Measurements from ENCODE around the gene BPIFA1. TPM values are rescaled to one million over a fixed set of nuclear protein-coding genes. Genes with fewer than 3 reads are reported as not detected.

Gene BPIFA1
- total and polyA plus RNA-seq, 8 donors, result not detected

DNA sequence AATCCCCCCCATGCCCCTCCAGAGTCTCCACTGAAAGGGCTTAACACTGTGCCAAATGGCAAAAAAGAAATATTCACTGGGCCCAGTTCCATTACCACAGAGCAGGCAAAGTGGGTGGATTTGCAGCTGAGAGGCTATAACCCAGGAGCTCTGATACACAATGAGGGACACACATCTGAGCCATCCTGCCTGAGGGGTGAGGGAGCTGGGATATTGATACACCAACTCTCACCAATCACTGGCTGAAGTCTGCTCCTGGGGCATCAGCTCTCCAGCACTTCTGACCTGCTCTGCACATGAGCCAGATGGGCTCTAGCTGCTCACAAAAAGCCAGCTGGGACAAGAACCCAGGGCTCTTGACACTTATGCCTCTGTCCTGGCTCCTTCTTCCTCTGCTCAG is 52.1 kb downstream of the BPIFA1 start:
- Histone ChIP-seq H3K4me3 (no peak overlapping the region), H3K9me3 (no peaks in the 10 kb centered on the region), H3K27me3 (peaks cover 0 to 2% (median 0%) of the 10 kb centered on the region in 4 donors), H3K4me1 (no peaks in the 10 kb centered on the region), H3K27ac (no peak overlapping the region), H3K36me3 (no peaks in the 10 kb centered on the region)
- intact Hi-C loops (cut with DNase I), result no loop called here
- TF ChIP-seq, protein P1, sequence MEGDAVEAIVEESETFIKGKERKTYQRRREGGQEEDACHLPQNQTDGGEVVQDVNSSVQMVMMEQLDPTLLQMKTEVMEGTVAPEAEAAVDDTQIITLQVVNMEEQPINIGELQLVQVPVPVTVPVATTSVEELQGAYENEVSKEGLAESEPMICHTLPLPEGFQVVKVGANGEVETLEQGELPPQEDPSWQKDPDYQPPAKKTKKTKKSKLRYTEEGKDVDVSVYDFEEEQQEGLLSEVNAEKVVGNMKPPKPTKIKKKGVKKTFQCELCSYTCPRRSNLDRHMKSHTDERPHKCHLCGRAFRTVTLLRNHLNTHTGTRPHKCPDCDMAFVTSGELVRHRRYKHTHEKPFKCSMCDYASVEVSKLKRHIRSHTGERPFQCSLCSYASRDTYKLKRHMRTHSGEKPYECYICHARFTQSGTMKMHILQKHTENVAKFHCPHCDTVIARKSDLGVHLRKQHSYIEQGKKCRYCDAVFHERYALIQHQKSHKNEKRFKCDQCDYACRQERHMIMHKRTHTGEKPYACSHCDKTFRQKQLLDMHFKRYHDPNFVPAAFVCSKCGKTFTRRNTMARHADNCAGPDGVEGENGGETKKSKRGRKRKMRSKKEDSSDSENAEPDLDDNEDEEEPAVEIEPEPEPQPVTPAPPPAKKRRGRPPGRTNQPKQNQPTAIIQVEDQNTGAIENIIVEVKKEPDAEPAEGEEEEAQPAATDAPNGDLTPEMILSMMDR (IDR thresholded peaks at IDR 0.05), result no peak
- FAIRE-seq, result no peak
- ATAC-seq, result no peak
- no peak for DNase-seq

- Histone ChIP-seq H3K36me3 (no peaks in the 10 kb centered on the region), H3K9me3 (no peaks in the 10 kb centered on the region), H3K4me3 (no peak overlapping the region), H3K4me1 (no peaks in the 10 kb centered on the region), H3K27me3 (peaks cover 0 to 2% (median 0%) of the 10 kb centered on the region in 4 donors), H3K27ac (no peak overlapping the region)
- FAIRE-seq, result no peak
- peak in 1 of 6 donors; percentile 71 for DNase-seq
- WGBS, 2 donors, result 82 to 92% methylated on average over 13 of the region's 13 CpGs
- no peak for ATAC-seq
- TF ChIP-seq, protein P1 (IDR thresholded peaks at IDR 0.05), result no peak
- intact Hi-C loops (cut with DNase I), result loop anchor here in 2 of 3 donors (5.0 to 10.0 kb wide), 2 partner anchors 196 to 384 kb away; no protein-coding TSS in a partner anchor
Observed at GRCh38 chr20:33290852-33291251, 55.1 kb downstream of the BPIFA1 start.

DNA sequence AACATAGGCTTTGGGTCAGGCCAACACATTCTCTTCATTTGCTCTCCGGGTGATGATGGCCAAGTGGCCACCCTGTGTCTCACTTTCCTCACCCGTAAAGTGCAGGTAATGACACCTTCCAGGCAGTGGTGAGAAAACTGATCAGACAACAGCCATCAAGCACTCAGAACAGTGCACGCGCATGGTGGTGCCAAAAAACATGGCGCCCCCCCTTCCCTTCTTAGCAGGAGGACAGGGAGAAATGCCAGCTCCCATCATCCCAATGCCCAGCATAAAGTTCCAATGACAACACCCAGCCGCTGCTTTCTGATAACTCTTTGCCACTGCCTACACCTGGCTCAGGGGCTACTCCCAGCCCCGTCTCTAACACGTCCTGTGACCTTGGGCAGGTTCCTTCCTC is 55.6 kb downstream of the BPIFA1 start:
- TF ChIP-seq, protein P1 (IDR thresholded peaks at IDR 0.05), result no peak
- Histone ChIP-seq H3K27me3 (peaks cover 0 to 2% (median 0%) of the 10 kb centered on the region in 4 donors), H3K4me1 (no peaks in the 10 kb centered on the region), H3K36me3 (no peaks in the 10 kb centered on the region), H3K27ac (no peak overlapping the region), H3K9me3 (no peaks in the 10 kb centered on the region), H3K4me3 (no peak overlapping the region)
- FAIRE-seq (no peak), ATAC-seq (peak in 1 of 4 donors; percentile 19), DNase-seq (no peak)
- intact Hi-C loops (cut with DNase I), result loop anchor here in 2 of 3 donors (5.0 to 10.0 kb wide), 2 partner anchors 197 to 384 kb away; no protein-coding TSS in a partner anchor
- 61 to 63% methylated on average over 8 of the region's 8 CpGs for WGBS, 2 donors

GRCh38 chr20:33291830-33292355 is 56.1 kb downstream of the BPIFA1 start:
- Histone ChIP-seq H3K27me3 (peaks cover 0 to 2% (median 0%) of the 10 kb centered on the region in 4 donors), H3K4me1 (no peaks in the 10 kb centered on the region)
- intact Hi-C loops (cut with DNase I), result loop anchor here in 2 of 3 donors (5.0 to 10.0 kb wide), 2 partner anchors 197 to 385 kb away; no protein-coding TSS in a partner anchor

More at GRCh38 chr20:33291830-33292355, 56.1 kb downstream of the BPIFA1 start:
- FAIRE-seq (no peak), DNase-seq (peak; percentile 24 to 88 (median 64)), ATAC-seq (peak in 3 of 4 donors; percentile 76 to 82 (median 79))
- H3K36me3 ChIP-seq, result no peaks in the 10 kb centered on the region
- H3K9me3 ChIP-seq, result no peaks in the 10 kb centered on the region
- WGBS, 2 donors, result 22 to 23% methylated on average over 7 of the region's 7 CpGs
- H3K4me3 ChIP-seq, result no peak overlapping the region
- TF ChIP-seq, protein P1 (IDR thresholded peaks at IDR 0.05), result peak; percentile 81 to 93 (median 90)
- H3K27ac ChIP-seq, result no peak overlapping the region

Other genes with a start within 250 kb of the BPIFA1 start
- not detected for gene SUN5, start 231.6 kb upstream of the BPIFA1 start, total RNA-seq
- gene SUN5, start 231.6 kb upstream of the BPIFA1 start, polyA plus RNA-seq, result not detected
- under 1 TPM in 1 of 6 donors, not detected in 5; 0.16 TPM for gene BPIFB2, start 228.3 kb upstream of the BPIFA1 start, total RNA-seq
- under 1 TPM in 1 of 2 donors, not detected in 1; 0.05 TPM for gene BPIFB2, start 228.3 kb upstream of the BPIFA1 start, polyA plus RNA-seq
- not detected for gene BPIFB6, start 204.3 kb upstream of the BPIFA1 start, total RNA-seq
- gene BPIFB6, start 204.3 kb upstream of the BPIFA1 start, polyA plus RNA-seq, result not detected
- gene BPIFB3, start 182.1 kb upstream of the BPIFA1 start, total RNA-seq, result not detected
- not detected for gene BPIFB3, start 182.1 kb upstream of the BPIFA1 start, polyA plus RNA-seq
- gene BPIFB4, start 156.4 kb upstream of the BPIFA1 start, total RNA-seq, result not detected
- not detected for gene BPIFB4, start 156.4 kb upstream of the BPIFA1 start, polyA plus RNA-seq
- not detected for gene BPIFA2, start 67.8 kb upstream of the BPIFA1 start, total RNA-seq
- gene BPIFA2, start 67.8 kb upstream of the BPIFA1 start, polyA plus RNA-seq, result not detected
- gene BPIFA3, start 18.6 kb upstream of the BPIFA1 start, total RNA-seq, result not detected
- not detected for gene BPIFA3, start 18.6 kb upstream of the BPIFA1 start, polyA plus RNA-seq
- under 1 TPM in 1 of 6 donors, not detected in 5; 0.32 TPM for gene BPIFB1, start 47.2 kb downstream of the BPIFA1 start, total RNA-seq
- under 1 TPM in 1 of 2 donors, not detected in 1; 0.12 TPM for gene BPIFB1, start 47.2 kb downstream of the BPIFA1 start, polyA plus RNA-seq
- gene CDK5RAP1, start 165.5 kb downstream of the BPIFA1 start, total RNA-seq, result 10 to 100 TPM in 4 of 6 donors, 1 to 10 TPM in 2; 8.1 to 12.6 (median 11.0) TPM
- gene CDK5RAP1, start 165.5 kb downstream of the BPIFA1 start, polyA plus RNA-seq, result 10 to 100 TPM; 38.6 to 63.9 TPM
- gene SNTA1, start 207.8 kb downstream of the BPIFA1 start, total RNA-seq, result 1 to 10 TPM; 4.2 to 8.0 (median 6.1) TPM
- 10 to 100 TPM in 1 of 2 donors, 1 to 10 TPM in 1; 8.3 to 10.9 TPM for gene SNTA1, start 207.8 kb downstream of the BPIFA1 start, polyA plus RNA-seq

All from pancreas (tissue), 10 donors.